CD14-positive monocyte (primary cell): Measurements from ENCODE around the gene WDR82. TPM values are rescaled to one million over a fixed set of nuclear protein-coding genes. Genes with fewer than 3 reads are reported as not detected.

Source experiments
- DNase-seq, 3 donors: peaks; one replicate each; pipeline ENCODE4 v3.0.0-alpha.2; 2011 to 2022
- H2AFZ ChIP-seq: 2 replicates; pipeline ENCODE4 v1.6.0; 2012; ENCODE audit warnings: mild to moderate bottlenecking, low read depth, low read length, inconsistent platforms; ENCODE audit not compliant: insufficient read depth, poor library complexity, severe bottlenecking
- H3K27ac ChIP-seq, 2 donors: 1 replicate in 1 of 2; 2 replicates in 1 of 2; pipeline ENCODE4 v1.5.1; 2012 to 2013; ENCODE audit warnings: low read length in 2 of 2, control low read depth in 1 of 2, inconsistent platforms in 1 of 2, low read depth in 1 of 2, mild to moderate bottlenecking in 1 of 2
- H3K27me3 ChIP-seq, 2 donors: one replicate each; pipeline versions ENCODE4 v1.6.0 to v1.6.1; 2011 to 2013; ENCODE audit warnings: low read length in 2 of 2; ENCODE audit not compliant: control insufficient read depth in 2 of 2, insufficient read depth in 2 of 2
- H3K36me3 ChIP-seq, 2 donors: replicated peaks in 1 of 2; 1 replicate in 1 of 2; 2 replicates in 1 of 2; pipeline versions ENCODE4 v1.5.1 to v1.6.1; 2012 to 2013; ENCODE audit warnings: low read length in 2 of 2, control low read depth in 1 of 2, inconsistent platforms in 1 of 2, mild to moderate bottlenecking in 1 of 2; ENCODE audit not compliant: insufficient read depth in 2 of 2, control insufficient read depth in 1 of 2
- H3K4me1 ChIP-seq, 2 donors: 1 replicate in 1 of 2; 2 replicates in 1 of 2; pipeline versions ENCODE4 v1.5.1 to v1.6.1; 2012 to 2013; ENCODE audit warnings: low read length in 2 of 2, control low read depth in 1 of 2, inconsistent platforms in 1 of 2, mild to moderate bottlenecking in 1 of 2, moderate library complexity in 1 of 2; ENCODE audit not compliant: insufficient read depth in 2 of 2, control insufficient read depth in 1 of 2
- H3K4me2 ChIP-seq: replicated peaks from 2 replicates; pipeline ENCODE3; 2012; ENCODE audit warnings: low read length, moderate library complexity, mild to moderate bottlenecking; ENCODE audit not compliant: poor library complexity, severe bottlenecking; ENCODE audit errors: extremely low read depth
- H3K4me3 ChIP-seq, 3 experiments: fragments of 200-600 bp in 1 of 3; sonication (generic) in 1 of 3; replicated peaks in 1 of 3; 1 replicate in 2 of 3; 2 replicates in 1 of 3; pipeline ENCODE4 v1.5.1; 2011 to 2013; ENCODE audit warnings: low read length in 3 of 3, mild to moderate bottlenecking in 3 of 3, control low read depth in 2 of 3, low read depth in 2 of 3, inconsistent platforms in 1 of 3, moderate library complexity in 1 of 3
- H3K79me2 ChIP-seq: 2 replicates; pipeline ENCODE4 v1.6.0; 2012; ENCODE audit warnings: mild to moderate bottlenecking, control low read depth, inconsistent platforms, low read length, moderate library complexity; ENCODE audit not compliant: insufficient read depth
- H3K9ac ChIP-seq: 2 replicates; pipeline ENCODE4 v1.6.0; 2017; ENCODE audit warnings: low read length, mild to moderate bottlenecking; ENCODE audit not compliant: insufficient read depth, poor library complexity, severe bottlenecking
- H3K9me3 ChIP-seq, 2 donors: replicated peaks in 1 of 2; 1 replicate in 1 of 2; 2 replicates in 1 of 2; pipeline versions ENCODE4 v1.5.1 to v1.6.1; 2012 to 2013; ENCODE audit warnings: low read length in 2 of 2, control low read depth in 1 of 2; ENCODE audit not compliant: control insufficient read depth in 1 of 2, insufficient read depth in 1 of 2
- H4K20me1 ChIP-seq: 2 replicates; pipeline ENCODE4 v1.6.0; 2012; ENCODE audit warnings: mild to moderate bottlenecking, low read length, control low read depth, moderate library complexity; ENCODE audit not compliant: insufficient read depth
- H3K27ac Mint-ChIP-seq, 7 donors: one replicate each; pipeline ENCODE4 v1.8.0; 2020; ENCODE audit warnings: mild to moderate bottlenecking in 7 of 7, mixed read lengths in 7 of 7, moderate library complexity in 6 of 7, inconsistent platforms in 2 of 7
- H3K27me3 Mint-ChIP-seq, 3 donors: one replicate each; pipeline ENCODE4 v1.8.0; 2021 to 2022; ENCODE audit warnings: low read depth in 3 of 3, mild to moderate bottlenecking in 3 of 3, mixed read lengths in 3 of 3, moderate library complexity in 3 of 3, inconsistent platforms in 1 of 3
- H3K36me3 Mint-ChIP-seq, 2 donors: one replicate each; pipeline ENCODE4 v1.8.0; 2020; ENCODE audit warnings: mixed read lengths in 2 of 2, inconsistent platforms in 1 of 2, mild to moderate bottlenecking in 1 of 2
- H3K4me1 Mint-ChIP-seq: one replicate; pipeline ENCODE4 v1.8.0; 2020; ENCODE audit warnings: mild to moderate bottlenecking, mixed read lengths
- H3K4me3 Mint-ChIP-seq, 2 donors: one replicate each; pipeline ENCODE4 v1.8.0; 2020; ENCODE audit warnings: mild to moderate bottlenecking in 2 of 2, mixed read lengths in 2 of 2, moderate library complexity in 1 of 2
- H3K9me3 Mint-ChIP-seq, 7 donors: one replicate each; pipeline ENCODE4 v1.8.0; 2020 to 2022; ENCODE audit warnings: mixed read lengths in 7 of 7, mild to moderate bottlenecking in 6 of 7, moderate library complexity in 6 of 7, inconsistent platforms in 2 of 7
- WGBS: methylation state at CpG from one replicate; pipeline ENCODE4 v1.1.5; 2013; ENCODE audit warnings: missing lambda C conversion rate; ENCODE audit not compliant: insufficient coverage; 5-methylcytosine and 5-hydroxymethylcytosine counted together
- intact Hi-C, 2 donors: fragments of 100-400 bp; cut with micrococcal nuclease; formaldehyde crosslinking; loops; one replicate each; pipeline versions ENCODE4 v1.15.0 to v1.15.1; 2023
- polyA plus RNA-seq, 3 donors: library from polyadenylated mRNA; depleted of rRNA in 1 of 3; unstranded in 2 of 3; stranded (reverse) in 1 of 3; fragments of 300-500 nt in 2 of 3; fragments of >200 nt in 1 of 3; fragmentation: Illumina TruSeq in 2 of 3; gene quantifications; 1 replicate in 2 of 3; 2 replicates in 1 of 3; pipeline ENCODE4 v1.2.3, GENCODE V29; 2012 to 2021
- TF ChIP-seq, protein P1 (sequence below): fragments of 200-600 bp; IDR thresholded peaks from one replicate; pipeline ENCODE4 v1.8.0; 2022; ENCODE audit warnings: antibody characterized with exemption, mild to moderate bottlenecking

The WDR82 gene
- polyA plus RNA-seq, 3 donors = 27.3 to 33.4 (median 32.3) TPM

DNA sequence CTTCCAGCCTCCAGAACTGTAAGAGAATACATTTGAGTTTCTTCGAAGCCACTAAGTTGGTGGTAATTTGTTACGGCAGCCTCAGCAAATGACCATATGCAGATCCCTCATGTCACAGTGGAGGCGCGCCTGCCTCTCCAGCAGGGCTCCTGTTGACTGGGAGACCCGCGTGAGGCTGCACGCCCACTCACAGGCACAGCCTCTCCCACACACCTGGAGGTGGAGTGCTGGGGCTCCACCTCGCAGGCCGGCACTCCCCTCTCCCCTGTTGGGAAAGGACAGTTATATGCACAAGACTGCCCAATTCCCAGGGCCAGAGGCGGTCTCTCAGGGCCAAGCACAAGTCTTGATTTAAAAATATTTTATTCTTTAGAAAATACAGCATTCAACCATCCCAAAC lies 50.2 kb downstream of the WDR82 start:
- WGBS = 100% methylated on average over 1 of the region's 10 CpGs
- no peak overlapping the region for H3K9ac ChIP-seq
- H3K4me1 Mint-ChIP-seq = peaks cover 37% of the 10 kb centered on the region
- H3K27me3 ChIP-seq = no peaks in the 10 kb centered on the region
- H3K4me3 Mint-ChIP-seq = no peak overlapping the region
- peaks cover 55 to 66% of the 10 kb centered on the region in 2 donors for H3K36me3 ChIP-seq
- peaks cover 0 to 2% (median 1%) of the 10 kb centered on the region in 3 donors for H3K27me3 Mint-ChIP-seq
- peak overlapping the region in 2 of 7 donors; percentile 55 to 69 for H3K27ac Mint-ChIP-seq
- no peak overlapping the region for H3K4me3 ChIP-seq
- peaks cover 22% of the 10 kb centered on the region for H3K79me2 ChIP-seq
- peaks cover 75% of the 10 kb centered on the region for H4K20me1 ChIP-seq
- H3K4me1 ChIP-seq = peaks cover 22 to 38% of the 10 kb centered on the region in 2 donors
- H3K9me3 Mint-ChIP-seq = no peaks in the 10 kb centered on the region
- H3K4me2 ChIP-seq = no peak overlapping the region
- H3K27ac ChIP-seq = no peak overlapping the region
- no peak overlapping the region for H2AFZ ChIP-seq
- no peaks in the 10 kb centered on the region for H3K9me3 ChIP-seq
- no peak for DNase-seq
- TF ChIP-seq, protein P1, sequence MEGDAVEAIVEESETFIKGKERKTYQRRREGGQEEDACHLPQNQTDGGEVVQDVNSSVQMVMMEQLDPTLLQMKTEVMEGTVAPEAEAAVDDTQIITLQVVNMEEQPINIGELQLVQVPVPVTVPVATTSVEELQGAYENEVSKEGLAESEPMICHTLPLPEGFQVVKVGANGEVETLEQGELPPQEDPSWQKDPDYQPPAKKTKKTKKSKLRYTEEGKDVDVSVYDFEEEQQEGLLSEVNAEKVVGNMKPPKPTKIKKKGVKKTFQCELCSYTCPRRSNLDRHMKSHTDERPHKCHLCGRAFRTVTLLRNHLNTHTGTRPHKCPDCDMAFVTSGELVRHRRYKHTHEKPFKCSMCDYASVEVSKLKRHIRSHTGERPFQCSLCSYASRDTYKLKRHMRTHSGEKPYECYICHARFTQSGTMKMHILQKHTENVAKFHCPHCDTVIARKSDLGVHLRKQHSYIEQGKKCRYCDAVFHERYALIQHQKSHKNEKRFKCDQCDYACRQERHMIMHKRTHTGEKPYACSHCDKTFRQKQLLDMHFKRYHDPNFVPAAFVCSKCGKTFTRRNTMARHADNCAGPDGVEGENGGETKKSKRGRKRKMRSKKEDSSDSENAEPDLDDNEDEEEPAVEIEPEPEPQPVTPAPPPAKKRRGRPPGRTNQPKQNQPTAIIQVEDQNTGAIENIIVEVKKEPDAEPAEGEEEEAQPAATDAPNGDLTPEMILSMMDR = no peak
- intact Hi-C loops = no loop called here
- peaks cover 60 to 68% of the 10 kb centered on the region in 2 donors for H3K36me3 Mint-ChIP-seq

DNA sequence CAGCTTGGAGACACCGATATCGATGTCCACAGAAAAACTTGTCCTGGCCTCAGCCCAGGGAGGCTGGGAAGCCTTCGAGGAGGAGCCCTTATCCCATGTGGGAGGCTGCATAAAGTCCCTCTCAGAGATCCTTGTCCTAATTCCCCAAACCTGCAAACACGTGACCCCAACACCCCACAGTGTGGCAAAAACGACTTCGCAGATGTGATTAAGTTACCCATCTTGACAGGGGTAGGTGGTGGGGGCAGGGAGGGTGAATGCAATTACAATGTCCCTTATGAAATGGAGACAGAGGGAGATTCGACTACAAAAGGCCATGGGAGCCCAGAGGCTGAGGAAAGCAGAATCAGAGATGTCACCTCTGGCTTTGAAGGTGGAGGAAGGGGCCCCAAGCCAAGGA lies 50.7 kb downstream of the WDR82 start:
- Histone ChIP-seq H3K9me3 (no peaks in the 10 kb centered on the region), H3K9ac (no peak overlapping the region), H3K79me2 (peaks cover 17% of the 10 kb centered on the region), H2AFZ (no peak overlapping the region), H3K27me3 (no peaks in the 10 kb centered on the region), H3K27ac (no peak overlapping the region), H3K36me3 (peaks cover 50 to 64% of the 10 kb centered on the region in 2 donors), H3K4me2 (no peak overlapping the region), H3K4me1 (peaks cover 22 to 33% of the 10 kb centered on the region in 2 donors), H3K4me3 (no peak overlapping the region), H4K20me1 (peaks cover 70% of the 10 kb centered on the region)
- Mint-ChIP-seq H3K4me1 (peaks cover 37% of the 10 kb centered on the region), H3K36me3 (peaks cover 62 to 68% of the 10 kb centered on the region in 2 donors), H3K9me3 (no peaks in the 10 kb centered on the region), H3K4me3 (no peak overlapping the region), H3K27me3 (peaks cover 0 to 2% (median 1%) of the 10 kb centered on the region in 3 donors), H3K27ac (peak overlapping the region in 3 of 7 donors; percentile 41 to 69 (median 55))
- no peak for DNase-seq
- intact Hi-C loops = no loop called here
- TF ChIP-seq, protein P1 = no peak
- WGBS = 94% methylated on average over 2 of the region's 7 CpGs
